Measurements from ENCODE around the gene RPS19. TPM values are rescaled to one million over a fixed set of nuclear protein-coding genes. Genes with fewer than 3 reads are reported as not detected.
"Not testable (repeated sequence)": the region's sequence is repeated elsewhere in the genome, so short reads cannot be mapped to it uniquely, and the experiment has no call there.

The RPS19 gene
- total RNA-seq, 1 experiment from 2014 or later: 3,257 TPM

- in situ Hi-C loops (cut with HindIII; ENCODE audit: low sequenced_read_pairs): not testable (repeated sequence)
These were observed 15.9 kb downstream of the RPS19 start for GRCh38 chr19:41875973-41876372.

GRCh38 chr19:41876847-41877832, 17.1 kb downstream of the RPS19 start, which contains the start of gene CD79A:
Gene CD79A (plus strand): TSS chr19:41877279. CDS start chr19:41877305, 26 bp downstream.
- in situ Hi-C loops (cut with HindIII; ENCODE audit: low sequenced_read_pairs): no loop called here
- DNase-seq (ENCODE audit: low spot score): no peak

More at GRCh38 chr19:41875973-41876372, 15.9 kb downstream of the RPS19 start:
- not testable (repeated sequence) for DNase-seq (ENCODE audit: low spot score)

- in situ Hi-C loops (cut with HindIII; ENCODE audit: low sequenced_read_pairs): no loop called here
- no peak for DNase-seq (ENCODE audit: low spot score)
These were observed 18.2 kb downstream of the RPS19 start for GRCh38 chr19:41877916-41878905.

DNA sequence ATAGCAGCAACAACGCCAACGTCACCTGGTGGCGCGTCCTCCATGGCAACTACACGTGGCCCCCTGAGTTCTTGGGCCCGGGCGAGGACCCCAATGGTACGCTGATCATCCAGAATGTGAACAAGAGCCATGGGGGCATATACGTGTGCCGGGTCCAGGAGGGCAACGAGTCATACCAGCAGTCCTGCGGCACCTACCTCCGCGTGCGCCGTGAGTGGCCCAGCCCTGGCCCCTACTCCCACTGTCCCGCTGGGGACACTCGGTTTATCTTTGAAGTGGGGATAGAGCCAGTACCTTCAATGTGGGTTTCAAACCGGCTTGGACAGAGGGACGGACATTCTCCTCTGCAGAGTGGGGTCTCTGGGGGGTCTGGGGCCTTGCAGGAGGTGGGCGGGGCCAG, 19.0 kb downstream of the RPS19 start:
- in situ Hi-C loops (cut with HindIII; ENCODE audit: low sequenced_read_pairs): no loop called here
- no peak for DNase-seq (ENCODE audit: low spot score)

GRCh38 chr19:41879670-41880328, 19.7 kb downstream of the RPS19 start:
- no peak for DNase-seq (ENCODE audit: low spot score)
- in situ Hi-C loops (cut with HindIII; ENCODE audit: low sequenced_read_pairs): no loop called here

DNA sequence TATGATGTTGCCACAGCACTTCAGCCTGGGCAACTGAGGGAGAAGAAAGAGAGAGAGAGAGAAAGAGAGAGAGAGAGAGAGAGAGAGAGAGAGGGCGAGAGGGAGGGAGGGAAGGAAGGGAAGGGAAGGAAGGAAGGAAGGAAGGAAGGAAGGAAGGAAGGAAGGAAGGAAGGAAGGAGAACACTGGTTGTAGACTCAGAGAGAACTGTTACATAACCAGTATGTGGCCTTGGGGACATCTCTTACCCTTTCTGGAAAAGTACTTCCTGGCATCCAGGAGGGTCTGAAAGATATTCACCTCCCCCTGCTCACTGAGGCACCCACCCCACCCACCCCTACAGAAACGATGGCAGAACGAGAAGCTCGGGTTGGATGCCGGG, 20.3 kb downstream of the RPS19 start:
- in situ Hi-C loops (cut with HindIII; ENCODE audit: low sequenced_read_pairs): no loop called here
- no peak for DNase-seq (ENCODE audit: low spot score)

- peak; percentile 15 for DNase-seq (ENCODE audit: low spot score)
- in situ Hi-C loops (cut with HindIII; ENCODE audit: low sequenced_read_pairs): no loop called here
These were observed 22.8 kb downstream of the RPS19 start, which contains the start of gene ARHGEF1 for GRCh38 chr19:41882568-41883462. Gene ARHGEF1 (plus strand): TSS chr19:41883184. CDS start chr19:41888083, 4,899 bp downstream.

GRCh38 chr19:41883463-41883820, 23.4 kb downstream of the RPS19 start:
- in situ Hi-C loops (cut with HindIII; ENCODE audit: low sequenced_read_pairs): no loop called here
- no peak for DNase-seq (ENCODE audit: low spot score)

DNA sequence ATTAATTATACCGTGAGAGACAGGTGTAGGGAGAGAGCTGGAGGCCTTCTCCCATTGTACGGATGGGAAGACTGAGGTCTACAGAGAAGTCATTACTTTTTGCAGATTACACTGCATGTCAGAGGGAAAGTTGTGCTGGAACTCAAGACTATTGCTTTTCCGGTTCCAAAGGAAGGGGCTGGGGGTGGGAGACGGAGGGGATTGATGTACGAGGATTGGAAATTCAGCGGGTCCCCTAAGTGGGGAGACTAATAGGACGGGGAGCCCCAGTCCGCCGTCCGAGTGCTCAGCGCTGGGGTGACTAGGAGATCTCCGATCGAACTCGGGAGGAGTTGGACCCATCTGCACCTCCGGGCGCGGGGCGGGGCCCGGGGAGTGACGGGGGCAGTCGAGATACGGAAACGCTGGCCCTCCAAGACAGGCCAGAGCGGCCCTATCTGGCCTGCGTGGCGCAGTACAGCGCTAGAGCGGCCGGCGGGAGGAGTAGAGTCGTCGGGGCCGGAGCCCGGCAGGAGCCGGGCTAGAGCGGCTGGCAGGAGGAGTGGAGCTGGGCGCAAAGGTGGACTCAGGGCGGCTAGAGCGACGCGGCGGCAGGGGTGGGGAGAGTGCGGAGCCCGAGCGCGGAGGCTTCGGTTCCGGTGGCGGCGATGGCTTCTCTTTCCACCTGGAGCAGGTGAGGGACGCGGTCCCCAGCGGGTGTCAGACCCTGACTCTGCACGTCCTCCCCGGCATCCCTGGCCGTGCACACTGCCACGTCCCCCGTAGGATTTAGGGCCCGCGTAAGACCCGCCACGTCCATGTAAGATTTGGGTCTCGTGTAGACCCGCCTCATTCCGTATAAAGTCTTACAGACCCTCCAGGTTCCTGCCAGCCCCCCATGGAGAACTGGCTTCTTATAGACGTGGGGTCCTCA, 24.0 kb downstream of the RPS19 start:
- in situ Hi-C loops (cut with HindIII; ENCODE audit: low sequenced_read_pairs): no loop called here
- DNase-seq (ENCODE audit: low spot score): peak; percentile 98

GRCh38 chr19:41886761-41887710, 27.0 kb downstream of the RPS19 start:
- in situ Hi-C loops (cut with HindIII; ENCODE audit: low sequenced_read_pairs): no loop called here
- no peak for DNase-seq (ENCODE audit: low spot score)

- DNase-seq (ENCODE audit: low spot score): no peak
- in situ Hi-C loops (cut with HindIII; ENCODE audit: low sequenced_read_pairs): no loop called here
These were observed 27.8 kb downstream of the RPS19 start for GRCh38 chr19:41887711-41888382.

DNA sequence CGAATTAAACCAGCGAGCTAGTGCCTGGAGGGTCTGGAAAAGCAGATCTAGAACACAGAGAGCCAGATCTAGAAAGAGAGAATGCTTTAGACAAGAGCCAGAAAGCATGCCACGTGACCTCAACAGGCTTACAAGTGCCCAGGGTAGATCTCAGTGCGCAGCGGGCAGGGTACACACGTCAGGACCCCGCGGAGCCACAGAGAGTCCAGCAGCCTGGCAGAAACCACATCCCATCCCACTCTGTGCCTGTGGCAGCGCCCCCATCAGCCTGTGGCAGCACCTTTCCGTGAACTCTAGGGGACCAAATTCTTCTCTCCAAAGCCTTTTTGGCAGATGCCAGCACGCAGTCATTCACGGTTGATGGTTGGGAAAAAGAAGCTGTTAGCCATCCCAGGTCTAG, 28.9 kb downstream of the RPS19 start:
- no peak for DNase-seq (ENCODE audit: low spot score)
- in situ Hi-C loops (cut with HindIII; ENCODE audit: low sequenced_read_pairs): no loop called here

DNA sequence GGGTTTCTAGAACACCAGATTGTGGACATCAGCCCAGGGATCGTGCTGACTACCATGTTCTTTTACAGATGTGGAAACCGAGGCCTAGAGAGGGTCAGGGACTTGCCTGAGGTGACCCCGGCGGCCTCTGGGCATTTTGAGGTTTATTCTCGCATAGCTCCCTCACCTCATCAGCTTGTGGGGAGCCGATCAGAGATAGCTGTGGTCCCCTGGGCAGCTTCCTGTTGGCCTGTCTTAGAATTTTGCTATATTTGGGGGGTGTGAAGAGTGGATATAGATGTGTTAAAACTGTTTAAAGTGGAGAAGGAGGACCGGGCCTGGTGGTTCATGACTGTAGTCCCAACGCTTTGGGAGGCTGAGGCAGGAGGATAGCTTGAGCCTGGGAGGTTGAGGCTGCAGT, 29.8 kb downstream of the RPS19 start:
- in situ Hi-C loops (cut with HindIII; ENCODE audit: low sequenced_read_pairs): no loop called here
- no peak for DNase-seq (ENCODE audit: low spot score)

GRCh38 chr19:41890936-41891335, 30.9 kb downstream of the RPS19 start:
- in situ Hi-C loops (cut with HindIII; ENCODE audit: low sequenced_read_pairs): no loop called here
- no peak for DNase-seq (ENCODE audit: low spot score)

- in situ Hi-C loops (cut with HindIII; ENCODE audit: low sequenced_read_pairs): no loop called here
- no peak for DNase-seq (ENCODE audit: low spot score)
These were observed 32.3 kb downstream of the RPS19 start for GRCh38 chr19:41892173-41892902.
